Fibroblast of lung (primary cell): Measurements from ENCODE around the gene TSR3. TPM values are rescaled to one million over a fixed set of nuclear protein-coding genes. Genes with fewer than 3 reads are reported as not detected.

Source experiments
- DNase-seq, 2 donors: peaks; one replicate each; pipeline versions ENCODE4 v3.0.0 to v3.0.0-alpha.2; 2010; ENCODE audit warnings: low read depth in 2 of 2
- H2AFZ ChIP-seq: 2 replicates; pipeline ENCODE4 v1.5.1; 2012; ENCODE audit warnings: low read length, control low read depth, inconsistent platforms
- H3K27ac ChIP-seq: 2 replicates; pipeline ENCODE4 v1.5.1; 2011; ENCODE audit warnings: low read length, control low read depth; ENCODE audit not compliant: insufficient read depth
- H3K27me3 ChIP-seq: 2 replicates; pipeline ENCODE4 v1.5.1; 2011; ENCODE audit warnings: mild to moderate bottlenecking, low read length; ENCODE audit not compliant: control insufficient read depth, insufficient read depth
- H3K36me3 ChIP-seq: 2 replicates; pipeline ENCODE4 v1.5.1; 2011; ENCODE audit warnings: low read length; ENCODE audit not compliant: control insufficient read depth, insufficient read depth
- H3K4me1 ChIP-seq: 2 replicates; pipeline ENCODE4 v1.5.1; 2011; ENCODE audit warnings: low read length; ENCODE audit not compliant: control insufficient read depth, insufficient read depth; ENCODE audit errors: extremely low read depth
- H3K4me2 ChIP-seq: 2 replicates; pipeline ENCODE4 v1.5.1; 2011; ENCODE audit warnings: low read length, control low read depth; ENCODE audit not compliant: insufficient read depth; ENCODE audit errors: extremely low read depth
- H3K4me3 ChIP-seq, 4 experiments: fragments of 200-600 bp in 1 of 4; sonication (generic) in 1 of 4; replicated peaks in 1 of 4; 2 replicates each; pipeline ENCODE4 v1.5.1; 2011 to 2016; ENCODE audit warnings: low read length in 4 of 4, low read depth in 3 of 4, mild to moderate bottlenecking in 3 of 4, control low read depth in 2 of 4, inconsistent platforms in 1 of 4, mixed read lengths in 1 of 4; ENCODE audit not compliant: insufficient read depth in 1 of 4; ENCODE audit errors: control extremely low read depth in 1 of 4
- H3K79me2 ChIP-seq: 2 replicates; pipeline ENCODE4 v1.5.1; 2012; ENCODE audit warnings: mild to moderate bottlenecking, low read length, inconsistent platforms; ENCODE audit not compliant: control insufficient read depth, insufficient read depth
- H3K9ac ChIP-seq: 2 replicates; pipeline ENCODE4 v1.5.1; 2011; ENCODE audit warnings: mild to moderate bottlenecking, low read length, control low read depth; ENCODE audit not compliant: insufficient read depth
- H3K9me3 ChIP-seq: 2 replicates; pipeline ENCODE4 v1.5.1; 2012; ENCODE audit warnings: low read depth, low read length; ENCODE audit not compliant: control insufficient read depth, insufficient read depth
- H4K20me1 ChIP-seq: 2 replicates; pipeline ENCODE4 v1.5.1; 2011; ENCODE audit warnings: low read length; ENCODE audit not compliant: control insufficient read depth, insufficient read depth; ENCODE audit errors: extremely low read depth
- EZH2 ChIP-seq: IDR thresholded peaks from 2 replicates; pipeline ENCODE4 v1.5.1; 2012; ENCODE audit warnings: low read length, control low read depth, mild to moderate bottlenecking; ENCODE audit errors: missing control alignments
- polyA plus RNA-seq, 2 donors: library from polyadenylated mRNA; depleted of rRNA in 1 of 2; stranded (reverse) in 1 of 2; unstranded in 1 of 2; fragments of >200 nt; gene quantifications; 2 replicates each; pipeline ENCODE4 v1.2.1, GENCODE V29; 2011 to 2012; ENCODE audit warnings: missing spikeins in 1 of 2
- total RNA-seq: library from RNA; depleted of rRNA; stranded (reverse); fragments of >200 nt; gene quantifications from 2 replicates; pipeline ENCODE4 v1.2.1, GENCODE V29; 2014
- TF ChIP-seq, protein P1 (sequence below), 2 donors: IDR thresholded peaks in 1 of 2; conservative IDR thresholded peaks in 1 of 2; 1 replicate in 1 of 2; 2 replicates in 1 of 2; pipeline ENCODE4 v1.5.1; 2011 to 2012; ENCODE audit warnings: low read length in 2 of 2, control low read depth in 1 of 2, inconsistent platforms in 1 of 2, low read depth in 1 of 2, mild to moderate bottlenecking in 1 of 2

TSR3 gene
- total and polyA plus RNA-seq, 2 donors (not counting 1 experiment from before 2014, with no cell fraction given): 36.2 to 77.6 TPM

DNA sequence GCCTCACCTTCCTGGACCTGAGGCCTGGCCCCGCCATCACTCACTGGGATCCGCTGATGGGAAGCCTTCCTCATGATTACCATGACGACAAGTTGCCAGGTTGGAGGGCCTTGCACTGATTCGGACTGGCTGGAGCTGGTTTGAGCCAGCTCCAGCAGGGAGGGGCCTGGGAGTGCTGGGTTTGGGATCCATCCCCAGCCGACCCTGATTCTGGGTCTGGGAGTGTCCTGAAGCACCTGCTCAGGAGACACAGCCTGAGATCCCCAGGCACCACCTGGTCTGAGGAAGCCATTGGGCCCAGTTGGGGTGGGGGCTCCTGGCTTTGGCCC, 24.1 kb downstream of the TSR3 start:
- H2AFZ ChIP-seq: no peak overlapping the region
- no peak overlapping the region for H3K9ac ChIP-seq
- DNase-seq: no peak
- peaks cover 7% of the 10 kb centered on the region for H3K4me1 ChIP-seq
- no peaks in the 10 kb centered on the region for H3K9me3 ChIP-seq
- no peak overlapping the region for H3K4me2 ChIP-seq
- H3K4me3 ChIP-seq: no peak overlapping the region
- H3K36me3 ChIP-seq: peaks cover 12% of the 10 kb centered on the region
- no peak overlapping the region for H3K27ac ChIP-seq
- TF ChIP-seq, protein P1, sequence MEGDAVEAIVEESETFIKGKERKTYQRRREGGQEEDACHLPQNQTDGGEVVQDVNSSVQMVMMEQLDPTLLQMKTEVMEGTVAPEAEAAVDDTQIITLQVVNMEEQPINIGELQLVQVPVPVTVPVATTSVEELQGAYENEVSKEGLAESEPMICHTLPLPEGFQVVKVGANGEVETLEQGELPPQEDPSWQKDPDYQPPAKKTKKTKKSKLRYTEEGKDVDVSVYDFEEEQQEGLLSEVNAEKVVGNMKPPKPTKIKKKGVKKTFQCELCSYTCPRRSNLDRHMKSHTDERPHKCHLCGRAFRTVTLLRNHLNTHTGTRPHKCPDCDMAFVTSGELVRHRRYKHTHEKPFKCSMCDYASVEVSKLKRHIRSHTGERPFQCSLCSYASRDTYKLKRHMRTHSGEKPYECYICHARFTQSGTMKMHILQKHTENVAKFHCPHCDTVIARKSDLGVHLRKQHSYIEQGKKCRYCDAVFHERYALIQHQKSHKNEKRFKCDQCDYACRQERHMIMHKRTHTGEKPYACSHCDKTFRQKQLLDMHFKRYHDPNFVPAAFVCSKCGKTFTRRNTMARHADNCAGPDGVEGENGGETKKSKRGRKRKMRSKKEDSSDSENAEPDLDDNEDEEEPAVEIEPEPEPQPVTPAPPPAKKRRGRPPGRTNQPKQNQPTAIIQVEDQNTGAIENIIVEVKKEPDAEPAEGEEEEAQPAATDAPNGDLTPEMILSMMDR (conservative IDR thresholded peaks at IDR 0.05 in 1 of 2, IDR thresholded peaks at IDR 0.05 in 1 of 2; ENCODE audit: low read depth in 1 of 2, low read length in 2 of 2): no peak
- TF ChIP-seq EZH2: no peak
- peaks cover 12% of the 10 kb centered on the region for H3K27me3 ChIP-seq
- no peaks in the 10 kb centered on the region for H3K79me2 ChIP-seq
- H4K20me1 ChIP-seq: no peaks in the 10 kb centered on the region

DNA sequence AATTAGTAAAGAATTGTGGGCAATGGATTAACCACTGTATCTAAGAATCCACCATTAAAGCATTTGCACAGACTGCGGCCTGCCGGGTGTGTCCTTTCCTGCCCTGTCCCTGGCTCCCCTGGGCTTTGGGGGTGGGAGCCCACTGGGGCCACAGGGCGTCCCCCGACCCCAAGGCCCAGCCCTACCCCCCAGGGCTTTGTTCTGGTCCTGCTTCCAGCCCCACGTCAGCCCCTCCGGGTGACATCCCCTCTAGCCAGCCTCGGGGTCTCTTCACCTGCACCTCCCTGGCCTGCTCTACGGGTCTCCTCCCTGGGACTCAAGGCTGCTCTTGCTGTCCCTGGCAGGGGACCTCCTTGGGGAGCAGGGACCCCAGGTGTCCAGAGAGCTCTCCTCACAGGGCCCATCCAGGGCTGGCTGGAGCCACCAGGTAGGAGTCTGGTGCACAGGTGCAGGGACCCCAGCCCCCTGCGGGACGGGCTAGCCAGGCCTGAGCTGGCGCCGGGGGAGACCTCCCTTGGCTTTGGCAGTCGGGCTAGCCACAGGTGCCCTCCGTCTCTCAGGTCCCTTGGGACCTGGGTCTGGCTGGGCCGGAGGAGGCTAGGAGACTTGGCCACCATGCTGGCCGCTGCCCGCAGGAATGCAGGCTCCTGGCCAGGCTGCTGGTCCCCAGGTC, 24.6 kb downstream of the TSR3 start:
- TF ChIP-seq, protein P1 (conservative IDR thresholded peaks at IDR 0.05 in 1 of 2, IDR thresholded peaks at IDR 0.05 in 1 of 2; ENCODE audit: low read depth in 1 of 2, low read length in 2 of 2): no peak
- TF ChIP-seq EZH2: no peak
- H3K36me3 ChIP-seq: peaks cover 12% of the 10 kb centered on the region

DNA sequence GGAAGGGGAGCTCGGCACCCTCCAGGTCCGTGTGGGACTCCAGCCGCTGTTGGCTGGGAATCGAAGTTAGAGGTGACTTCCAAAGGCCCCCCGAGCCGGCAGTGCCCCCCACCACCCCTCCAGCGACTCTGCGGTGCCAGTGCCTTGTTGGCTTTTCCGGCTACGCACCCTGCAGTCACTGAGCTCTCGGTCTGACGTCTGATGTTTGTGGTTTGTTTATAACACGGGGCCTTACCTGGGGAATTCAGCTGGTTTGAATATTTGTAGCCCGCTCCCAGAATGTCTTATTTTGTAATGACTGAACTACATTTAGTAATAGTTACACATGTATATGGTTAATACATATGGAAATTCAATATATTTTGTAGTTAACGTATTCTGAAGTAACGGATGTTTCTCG, 25.3 kb downstream of the TSR3 start:
- no peak for TF ChIP-seq EZH2
- TF ChIP-seq, protein P1 (conservative IDR thresholded peaks at IDR 0.05 in 1 of 2, IDR thresholded peaks at IDR 0.05 in 1 of 2; ENCODE audit: low read depth in 1 of 2, low read length in 2 of 2): no peak
- DNase-seq: no peak
- Histone ChIP-seq H3K4me2 (no peak overlapping the region), H3K4me3 (no peak overlapping the region), H3K36me3 (peaks cover 15% of the 10 kb centered on the region), H3K27me3 (peaks cover under 1% of the 10 kb centered on the region), H3K79me2 (no peaks in the 10 kb centered on the region), H3K4me1 (no peaks in the 10 kb centered on the region), H3K9me3 (no peaks in the 10 kb centered on the region), H4K20me1 (no peaks in the 10 kb centered on the region), H3K27ac (no peak overlapping the region), H2AFZ (no peak overlapping the region), H3K9ac (no peak overlapping the region)

More for the DNA sequence above, 24.6 kb downstream of the TSR3 start:
- DNase-seq: no peak
- Histone ChIP-seq H4K20me1 (no peaks in the 10 kb centered on the region), H3K4me3 (no peak overlapping the region), H2AFZ (no peak overlapping the region), H3K9ac (no peak overlapping the region), H3K9me3 (no peaks in the 10 kb centered on the region), H3K27me3 (peaks cover 7% of the 10 kb centered on the region), H3K27ac (no peak overlapping the region), H3K4me2 (no peak overlapping the region), H3K4me1 (peaks cover 4% of the 10 kb centered on the region), H3K79me2 (no peaks in the 10 kb centered on the region)
